K562 (cell line): ENCODE data around the gene ELL3. TPM values are rescaled to one million over a fixed set of nuclear protein-coding genes. Genes with fewer than 3 reads are reported as not detected.

Source experiments
- C11orf30 ChIP-seq: fragments of 450-650 bp; IDR thresholded peaks from 2 replicates; pipeline ENCODE4 v1.6.1; 2016; ENCODE audit warnings: low read depth, mild to moderate bottlenecking
- CEBPG ChIP-seq, 3 experiments: fragments of 200-800 bp in 1 of 3; sonication (Bioruptor generic) in 1 of 3; sonication (generic) in 1 of 3; formaldehyde crosslinking in 1 of 3; IDR thresholded peaks in 2 of 3; conservative IDR thresholded peaks in 1 of 3; 2 replicates each; pipeline versions ENCODE4 v1.6.1 to v1.8.0; 2016 to 2022; ENCODE audit warnings: missing compliant biosample characterization in 2 of 3, missing genetic modification characterization in 2 of 3, mild to moderate bottlenecking in 1 of 3, missing genetic modification reagents in 1 of 3
- ELF1 ChIP-seq: fragments of 200-800 bp; sonication (Bioruptor generic); IDR thresholded peaks from 2 replicates; pipeline ENCODE4 v1.6.1; 2016; ENCODE audit warnings: missing genetic modification characterization, missing compliant biosample characterization
- MAFG ChIP-seq: fragments of 450-650 bp; conservative IDR thresholded peaks from 2 replicates; pipeline ENCODE4 v1.6.1; 2016; ENCODE audit warnings: missing genetic modification characterization, missing compliant biosample characterization
- MCM3 ChIP-seq: fragments of 450-650 bp; IDR thresholded peaks from 2 replicates; pipeline ENCODE4 v1.6.1; 2016
- MED1 ChIP-seq: sonication (generic); formaldehyde crosslinking; IDR thresholded peaks from 2 replicates; pipeline ENCODE4 v1.8.1; 2023; ENCODE audit warnings: missing genetic modification reagents, borderline replicate concordance
- POLR2G ChIP-seq: fragments of 200-400 bp; formaldehyde crosslinking; IDR thresholded peaks from 2 replicates; pipeline ENCODE4 v1.6.1; 2017; ENCODE audit warnings: low read depth, mild to moderate bottlenecking, antibody characterized with exemption, low read length, moderate library complexity
- RHOXF2B ChIP-seq: fragments of 250-450 bp; sonication (Bioruptor Pico); conservative IDR thresholded peaks from 2 replicates; pipeline ENCODE4 v1.5.1; 2021
- SMAD1 ChIP-seq: fragments of 150-350 bp; IDR thresholded peaks from 2 replicates; pipeline ENCODE4 v1.6.1; 2014; ENCODE audit warnings: low read length, low read depth; ENCODE audit not compliant: partially characterized antibody
- TRIM24 ChIP-seq, 2 experiments: fragments of 450-650 bp; IDR thresholded peaks; 2 replicates each; pipeline ENCODE4 v1.6.1; 2016
- U2AF1 ChIP-seq: fragments of 200-400 bp; formaldehyde crosslinking; optimal IDR thresholded peaks from 2 replicates; pipeline ENCODE3; 2017; ENCODE audit warnings: mild to moderate bottlenecking, low read depth, low read length, moderate library complexity
- ZBTB7A ChIP-seq: IDR thresholded peaks from 2 replicates; pipeline ENCODE4 v1.6.1; 2011; ENCODE audit warnings: low read depth, mild to moderate bottlenecking, low read length, moderate library complexity, borderline replicate concordance; ENCODE audit not compliant: control insufficient read depth
- ZNF121 ChIP-seq: sonication (generic); formaldehyde crosslinking; conservative IDR thresholded peaks from 2 replicates; pipeline ENCODE4 v1.8.0; 2022; ENCODE audit warnings: missing genetic modification reagents
- ZNF584 ChIP-seq: fragments of 200-800 bp; sonication (Bioruptor generic); IDR thresholded peaks from 2 replicates; pipeline ENCODE4 v1.6.1; 2016; ENCODE audit warnings: low read depth, mild to moderate bottlenecking, missing genetic modification characterization, missing compliant biosample characterization
- polyA plus RNA-seq, 8 experiments: library from polyadenylated mRNA; depleted of rRNA in 4 of 8; stranded (reverse) in 5 of 8; unstranded in 3 of 8; fragments of >200 nt; fragmentation: Nextera tagmentation in 2 of 8; fragmentation: Illumina TruSeq in 1 of 8; extraction: Ambion mirVana in 2 of 8; extraction: Trizol in 1 of 8; gene quantifications; 2 replicates each; pipeline versions ENCODE4 v1.2.1 to v1.2.3, GENCODE V29; 2011 to 2014; ENCODE audit warnings: inconsistent platforms in 1 of 8, missing spikeins in 1 of 8
- total RNA-seq, 7 experiments: library from RNA; depleted of rRNA in 6 of 7; stranded (reverse); fragments of >200 nt in 6 of 7; fragmentation: Illumina TruSeq in 2 of 7; extraction: Trizol in 2 of 7; gene quantifications; 2 replicates each; pipeline versions ENCODE4 v1.2.1 to v1.2.3, GENCODE V29; 2011 to 2021; ENCODE audit warnings: low replicate concordance in 1 of 7
- TF ChIP-seq, protein P1 (sequence below): sonication (generic); formaldehyde crosslinking; IDR thresholded peaks from 2 replicates; pipeline ENCODE4 v1.8.1; 2022; ENCODE audit warnings: missing genetic modification reagents
- TF ChIP-seq, protein P2 (sequence below): sonication (generic); formaldehyde crosslinking; IDR thresholded peaks from 2 replicates; pipeline ENCODE4 v1.8.1; 2023; ENCODE audit warnings: missing genetic modification reagents, mild to moderate bottlenecking, borderline replicate concordance
- TF ChIP-seq, protein P3 (sequence below): sonication (generic); formaldehyde crosslinking; IDR thresholded peaks from 2 replicates; pipeline ENCODE4 v1.8.0; 2022; ENCODE audit warnings: mild to moderate bottlenecking, missing genetic modification reagents
- TF ChIP-seq, protein P4 (sequence below), 2 experiments: fragments of 450-650 bp in 1 of 2; sonication (generic) in 1 of 2; formaldehyde crosslinking in 1 of 2; IDR thresholded peaks in 1 of 2; conservative IDR thresholded peaks in 1 of 2; 2 replicates each; pipeline versions ENCODE4 v1.6.1 to v1.8.1; 2016 to 2023; ENCODE audit warnings: mild to moderate bottlenecking in 2 of 2, moderate library complexity in 2 of 2, inconsistent platforms in 1 of 2, missing genetic modification reagents in 1 of 2

Gene ELL3
- total and polyA plus RNA-seq, 9 of the 15 experiments (the other 6 are each of a cell fraction or from before 2014, with no cell fraction given) = 0.80 to 5.2 (median 2.6) TPM

DNA sequence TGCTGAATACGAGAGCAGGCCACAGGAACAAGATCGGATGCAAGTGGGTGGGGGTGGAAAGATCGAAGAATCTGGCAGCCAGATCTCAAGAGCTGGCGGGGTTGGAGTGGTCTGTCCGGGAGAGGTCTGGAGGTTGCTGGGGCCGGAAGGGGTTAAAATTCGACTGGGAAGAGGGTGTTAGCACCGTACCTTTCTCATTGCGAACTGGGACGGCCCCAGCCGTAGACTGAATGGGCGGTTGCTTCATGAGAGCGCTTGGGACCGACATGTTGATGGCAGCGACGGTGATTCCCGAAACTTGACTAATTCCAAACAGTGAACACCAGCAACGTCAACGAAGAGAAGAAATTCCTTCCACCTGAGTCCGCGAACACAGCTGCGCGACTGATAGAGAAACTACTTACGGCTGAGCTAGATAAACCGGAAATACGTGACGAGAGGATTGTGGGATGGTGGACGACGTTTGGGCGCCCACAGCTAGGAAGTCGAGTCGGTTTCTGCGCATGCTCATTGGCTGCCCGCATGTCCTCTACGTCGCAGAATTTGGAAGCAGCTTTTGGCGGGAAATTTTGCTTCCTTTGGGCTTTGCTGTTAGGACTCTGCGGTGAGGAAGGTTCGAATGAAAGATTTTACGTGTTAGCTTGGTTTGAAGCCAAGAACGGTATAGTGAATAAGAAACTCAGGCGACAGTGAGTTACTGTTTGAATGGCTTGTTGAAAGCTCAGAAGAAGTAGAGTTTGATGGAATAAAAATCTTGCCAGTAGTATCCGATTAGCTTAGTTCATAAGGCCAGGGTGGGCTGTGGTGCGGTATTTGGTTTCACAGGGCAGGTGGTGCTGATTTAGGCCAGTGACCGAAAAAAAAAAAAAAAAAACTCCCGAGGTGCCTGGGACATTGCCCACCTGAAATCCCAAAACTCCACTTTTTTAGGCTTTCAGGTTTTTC is 47.8 kb upstream of the ELL3 start, which contains the start of gene MFAP1 (continued):
- TF ChIP-seq, protein P1, sequence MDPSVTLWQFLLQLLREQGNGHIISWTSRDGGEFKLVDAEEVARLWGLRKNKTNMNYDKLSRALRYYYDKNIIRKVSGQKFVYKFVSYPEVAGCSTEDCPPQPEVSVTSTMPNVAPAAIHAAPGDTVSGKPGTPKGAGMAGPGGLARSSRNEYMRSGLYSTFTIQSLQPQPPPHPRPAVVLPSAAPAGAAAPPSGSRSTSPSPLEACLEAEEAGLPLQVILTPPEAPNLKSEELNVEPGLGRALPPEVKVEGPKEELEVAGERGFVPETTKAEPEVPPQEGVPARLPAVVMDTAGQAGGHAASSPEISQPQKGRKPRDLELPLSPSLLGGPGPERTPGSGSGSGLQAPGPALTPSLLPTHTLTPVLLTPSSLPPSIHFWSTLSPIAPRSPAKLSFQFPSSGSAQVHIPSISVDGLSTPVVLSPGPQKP = no peak
- peak; percentile 95 for TF ChIP-seq ELF1 (tag)
- TF ChIP-seq ZBTB7A = peak; percentile 38; the same call in 1 of the 2 replicates
- TF ChIP-seq SMAD1 = peak; percentile 51
- TF ChIP-seq, protein P2, sequence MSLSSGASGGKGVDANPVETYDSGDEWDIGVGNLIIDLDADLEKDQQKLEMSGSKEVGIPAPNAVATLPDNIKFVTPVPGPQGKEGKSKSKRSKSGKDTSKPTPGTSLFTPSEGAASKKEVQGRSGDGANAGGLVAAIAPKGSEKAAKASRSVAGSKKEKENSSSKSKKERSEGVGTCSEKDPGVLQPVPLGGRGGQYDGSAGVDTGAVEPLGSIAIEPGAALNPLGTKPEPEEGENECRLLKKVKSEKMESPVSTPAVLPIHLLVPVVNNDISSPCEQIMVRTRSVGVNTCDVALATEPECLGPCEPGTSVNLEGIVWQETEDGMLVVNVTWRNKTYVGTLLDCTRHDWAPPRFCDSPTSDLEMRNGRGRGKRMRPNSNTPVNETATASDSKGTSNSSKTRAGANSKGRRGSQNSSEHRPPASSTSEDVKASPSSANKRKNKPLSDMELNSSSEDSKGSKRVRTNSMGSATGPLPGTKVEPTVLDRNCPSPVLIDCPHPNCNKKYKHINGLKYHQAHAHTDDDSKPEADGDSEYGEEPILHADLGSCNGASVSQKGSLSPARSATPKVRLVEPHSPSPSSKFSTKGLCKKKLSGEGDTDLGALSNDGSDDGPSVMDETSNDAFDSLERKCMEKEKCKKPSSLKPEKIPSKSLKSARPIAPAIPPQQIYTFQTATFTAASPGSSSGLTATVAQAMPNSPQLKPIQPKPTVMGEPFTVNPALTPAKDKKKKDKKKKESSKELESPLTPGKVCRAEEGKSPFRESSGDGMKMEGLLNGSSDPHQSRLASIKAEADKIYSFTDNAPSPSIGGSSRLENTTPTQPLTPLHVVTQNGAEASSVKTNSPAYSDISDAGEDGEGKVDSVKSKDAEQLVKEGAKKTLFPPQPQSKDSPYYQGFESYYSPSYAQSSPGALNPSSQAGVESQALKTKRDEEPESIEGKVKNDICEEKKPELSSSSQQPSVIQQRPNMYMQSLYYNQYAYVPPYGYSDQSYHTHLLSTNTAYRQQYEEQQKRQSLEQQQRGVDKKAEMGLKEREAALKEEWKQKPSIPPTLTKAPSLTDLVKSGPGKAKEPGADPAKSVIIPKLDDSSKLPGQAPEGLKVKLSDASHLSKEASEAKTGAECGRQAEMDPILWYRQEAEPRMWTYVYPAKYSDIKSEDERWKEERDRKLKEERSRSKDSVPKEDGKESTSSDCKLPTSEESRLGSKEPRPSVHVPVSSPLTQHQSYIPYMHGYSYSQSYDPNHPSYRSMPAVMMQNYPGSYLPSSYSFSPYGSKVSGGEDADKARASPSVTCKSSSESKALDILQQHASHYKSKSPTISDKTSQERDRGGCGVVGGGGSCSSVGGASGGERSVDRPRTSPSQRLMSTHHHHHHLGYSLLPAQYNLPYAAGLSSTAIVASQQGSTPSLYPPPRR = no peak
- TF ChIP-seq C11orf30 = peak; percentile 81
- TF ChIP-seq ZNF584 (CRISPR knock-in tag) = no peak
- 0 out of 2 replicates have a peak, but pooled peaks have one; percentile 4 for TF ChIP-seq MAFG (tag)
- TF ChIP-seq, protein P3, sequence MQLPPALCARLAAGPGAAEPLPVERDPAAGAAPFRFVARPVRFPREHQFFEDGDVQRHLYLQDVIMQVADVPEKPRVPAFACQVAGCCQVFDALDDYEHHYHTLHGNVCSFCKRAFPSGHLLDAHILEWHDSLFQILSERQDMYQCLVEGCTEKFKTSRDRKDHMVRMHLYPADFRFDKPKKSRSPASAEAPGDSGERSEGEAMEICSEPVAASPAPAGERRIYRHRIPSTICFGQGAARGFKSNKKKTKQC (CRISPR knock-in tag) = peak; percentile 76
- TF ChIP-seq MCM3 = no peak
- peak; percentile 82 for TF ChIP-seq POLR2G
- TF ChIP-seq ZNF121 (CRISPR knock-in tag) = no peak
- no peak for TF ChIP-seq CEBPG (CRISPR knock-in tag; IDR thresholded peaks at IDR 0.05)
- peak in 1 of 2 experiments; percentile 32; a peak in 2 of 4 replicates for TF ChIP-seq CEBPG (tag; conservative IDR thresholded peaks at IDR 0.05 in 1 of 2, IDR thresholded peaks at IDR 0.05 in 1 of 2)
- TF ChIP-seq, protein P4, sequence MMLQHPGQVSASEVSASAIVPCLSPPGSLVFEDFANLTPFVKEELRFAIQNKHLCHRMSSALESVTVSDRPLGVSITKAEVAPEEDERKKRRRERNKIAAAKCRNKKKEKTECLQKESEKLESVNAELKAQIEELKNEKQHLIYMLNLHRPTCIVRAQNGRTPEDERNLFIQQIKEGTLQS (IDR thresholded peaks at IDR 0.05) = no peak
- TF ChIP-seq, protein P4 (CRISPR knock-in tag; conservative IDR thresholded peaks at IDR 0.05) = peak; percentile 67; the same call in 1 of the 2 replicates
- peak in 1 of 2 experiments; percentile 30; a peak in 1 of 4 replicates for TF ChIP-seq TRIM24 (IDR thresholded peaks at IDR 0.05)
- TF ChIP-seq U2AF1 = no peak
- no peak for TF ChIP-seq MED1
- TF ChIP-seq RHOXF2B = no peak
